ENCODE measurements around the gene TMTC1.

DNA sequence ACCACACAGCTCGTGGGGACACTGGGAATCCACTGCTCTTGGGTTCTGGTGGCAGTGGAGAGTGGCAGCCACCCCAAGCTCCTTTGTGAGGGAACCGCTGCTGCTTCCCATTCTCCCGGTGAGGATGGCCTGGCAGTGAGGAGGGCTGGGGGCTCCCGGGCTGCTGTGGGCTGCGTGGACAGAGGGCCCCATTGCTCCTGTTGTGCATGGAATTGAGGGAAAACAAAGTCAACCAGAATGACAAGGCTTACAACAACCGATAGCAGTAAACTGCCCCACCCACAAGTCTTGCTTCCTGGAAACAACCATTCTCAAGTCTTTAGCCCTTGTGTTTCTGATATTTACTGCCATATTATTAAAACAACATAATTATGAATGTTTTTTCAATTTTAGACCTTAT is 32.1 kb downstream of the TMTC1 start:
- TF ChIP-seq, protein P1, sequence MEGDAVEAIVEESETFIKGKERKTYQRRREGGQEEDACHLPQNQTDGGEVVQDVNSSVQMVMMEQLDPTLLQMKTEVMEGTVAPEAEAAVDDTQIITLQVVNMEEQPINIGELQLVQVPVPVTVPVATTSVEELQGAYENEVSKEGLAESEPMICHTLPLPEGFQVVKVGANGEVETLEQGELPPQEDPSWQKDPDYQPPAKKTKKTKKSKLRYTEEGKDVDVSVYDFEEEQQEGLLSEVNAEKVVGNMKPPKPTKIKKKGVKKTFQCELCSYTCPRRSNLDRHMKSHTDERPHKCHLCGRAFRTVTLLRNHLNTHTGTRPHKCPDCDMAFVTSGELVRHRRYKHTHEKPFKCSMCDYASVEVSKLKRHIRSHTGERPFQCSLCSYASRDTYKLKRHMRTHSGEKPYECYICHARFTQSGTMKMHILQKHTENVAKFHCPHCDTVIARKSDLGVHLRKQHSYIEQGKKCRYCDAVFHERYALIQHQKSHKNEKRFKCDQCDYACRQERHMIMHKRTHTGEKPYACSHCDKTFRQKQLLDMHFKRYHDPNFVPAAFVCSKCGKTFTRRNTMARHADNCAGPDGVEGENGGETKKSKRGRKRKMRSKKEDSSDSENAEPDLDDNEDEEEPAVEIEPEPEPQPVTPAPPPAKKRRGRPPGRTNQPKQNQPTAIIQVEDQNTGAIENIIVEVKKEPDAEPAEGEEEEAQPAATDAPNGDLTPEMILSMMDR (IDR thresholded peaks at IDR 0.05) = no peak
- TF ChIP-seq POLR2A (IDR thresholded peaks at IDR 0.05) = no peak
